ENCODE results near the gene FKRP. TPM values are rescaled to one million over a fixed set of nuclear protein-coding genes. Genes with fewer than 3 reads are reported as not detected.
"Not testable (repeated sequence)": the region's sequence is repeated elsewhere in the genome, so short reads cannot be mapped to it uniquely, and the experiment has no call there.

Gene FKRP
- total RNA-seq, 1 donor = 12.4 TPM

GRCh38 chr19:46776927-46777911 lies 31.4 kb downstream of the FKRP start:
- peaks cover 15% of the 10 kb centered on the region for H3K4me1 ChIP-seq (ENCODE audit: insufficient read depth, low read length)

GRCh38 chr19:46777956-46778645 lies 32.2 kb downstream of the FKRP start:
- H3K9me3 ChIP-seq (ENCODE audit: low read depth, low read length); H3K27me3 ChIP-seq (ENCODE audit: insufficient read depth, low read length); H3K4me3 ChIP-seq (ENCODE audit: low read length): not testable (repeated sequence)
- H3K4me1 ChIP-seq (ENCODE audit: insufficient read depth, low read length) = peaks cover 15% of the 10 kb centered on the region

More at GRCh38 chr19:46776927-46777911, 31.4 kb downstream of the FKRP start:
- H3K27me3 ChIP-seq (ENCODE audit: insufficient read depth, low read length) = no peaks in the 10 kb centered on the region
- H3K9me3 ChIP-seq (ENCODE audit: low read depth, low read length) = no peaks in the 10 kb centered on the region
- H3K4me3 ChIP-seq (ENCODE audit: low read length) = no peak overlapping the region

GRCh38 chr19:46782355-46783019 lies 36.6 kb downstream of the FKRP start:
- Histone ChIP-seq H3K4me1 (ENCODE audit: insufficient read depth, low read length) (peaks cover 50% of the 10 kb centered on the region), H3K9me3 (ENCODE audit: low read depth, low read length) (no peaks in the 10 kb centered on the region), H3K27me3 (ENCODE audit: insufficient read depth, low read length) (no peaks in the 10 kb centered on the region), H3K4me3 (ENCODE audit: low read length) (no peak overlapping the region)

DNA sequence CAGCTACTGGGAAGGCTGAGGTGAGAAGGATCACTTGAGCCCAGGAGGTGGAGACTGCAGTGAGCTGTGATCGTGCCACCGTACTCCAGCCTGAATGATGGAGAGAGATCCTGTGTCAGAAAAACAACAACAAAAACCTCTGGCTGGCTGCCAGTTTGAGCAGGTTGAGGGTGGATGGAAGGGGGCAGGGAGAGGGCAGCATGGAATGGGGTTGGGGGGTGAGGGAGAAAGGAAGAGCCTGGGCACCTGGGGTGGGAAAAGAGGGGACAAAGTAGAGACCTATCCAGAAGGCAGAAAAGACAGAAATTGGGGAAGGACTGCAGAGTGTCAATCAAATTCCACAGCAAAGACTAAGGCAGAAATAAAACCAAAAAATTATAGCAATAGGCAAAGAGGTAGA lies 37.8 kb downstream of the FKRP start:
- Histone ChIP-seq H3K4me3 (ENCODE audit: low read length) (no peak overlapping the region), H3K27me3 (ENCODE audit: insufficient read depth, low read length) (no peaks in the 10 kb centered on the region), H3K4me1 (ENCODE audit: insufficient read depth, low read length) (peaks cover 44% of the 10 kb centered on the region), H3K9me3 (ENCODE audit: low read depth, low read length) (no peaks in the 10 kb centered on the region)

DNA sequence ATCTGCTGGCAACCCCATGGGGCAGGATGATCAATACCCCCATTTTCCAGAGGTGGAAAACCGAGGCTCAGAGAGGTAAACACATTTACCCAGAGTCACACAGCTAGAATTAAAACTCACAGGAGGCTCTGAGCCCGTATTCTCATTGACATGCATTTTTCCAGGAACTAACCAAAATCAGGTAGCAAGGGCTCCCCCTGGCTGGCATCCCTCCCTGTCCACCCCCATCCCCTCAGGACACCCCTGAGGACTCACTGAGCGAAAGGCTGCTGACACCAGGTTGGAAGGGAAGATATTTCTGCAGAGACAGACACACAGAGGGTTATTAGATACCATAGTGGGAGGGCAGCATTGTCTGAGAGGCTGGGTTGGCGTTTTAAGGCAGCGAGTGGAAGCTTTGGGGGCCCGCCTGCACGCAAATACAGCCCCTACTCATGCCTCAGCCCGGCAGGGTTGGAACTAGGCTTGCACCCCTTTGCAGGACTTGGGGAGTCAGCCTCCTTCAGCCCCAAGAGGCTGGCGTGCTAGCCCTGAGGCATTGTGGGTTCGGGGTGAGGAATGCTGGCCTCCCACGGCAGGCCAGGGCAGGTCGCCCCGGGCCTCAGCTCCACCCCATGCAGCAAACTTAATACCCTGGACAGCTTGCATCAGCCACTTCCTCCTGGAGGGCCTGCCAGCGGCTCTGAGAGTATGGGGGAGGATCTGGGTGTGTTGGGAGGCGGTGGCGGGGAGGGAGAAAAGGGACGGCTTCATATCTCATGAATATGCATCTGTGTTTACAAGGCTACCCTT lies 38.6 kb downstream of the FKRP start:
- Histone ChIP-seq H3K4me3 (ENCODE audit: low read length) (no peak overlapping the region), H3K9me3 (ENCODE audit: low read depth, low read length) (no peaks in the 10 kb centered on the region), H3K4me1 (ENCODE audit: insufficient read depth, low read length) (peaks cover 42% of the 10 kb centered on the region)

DNA sequence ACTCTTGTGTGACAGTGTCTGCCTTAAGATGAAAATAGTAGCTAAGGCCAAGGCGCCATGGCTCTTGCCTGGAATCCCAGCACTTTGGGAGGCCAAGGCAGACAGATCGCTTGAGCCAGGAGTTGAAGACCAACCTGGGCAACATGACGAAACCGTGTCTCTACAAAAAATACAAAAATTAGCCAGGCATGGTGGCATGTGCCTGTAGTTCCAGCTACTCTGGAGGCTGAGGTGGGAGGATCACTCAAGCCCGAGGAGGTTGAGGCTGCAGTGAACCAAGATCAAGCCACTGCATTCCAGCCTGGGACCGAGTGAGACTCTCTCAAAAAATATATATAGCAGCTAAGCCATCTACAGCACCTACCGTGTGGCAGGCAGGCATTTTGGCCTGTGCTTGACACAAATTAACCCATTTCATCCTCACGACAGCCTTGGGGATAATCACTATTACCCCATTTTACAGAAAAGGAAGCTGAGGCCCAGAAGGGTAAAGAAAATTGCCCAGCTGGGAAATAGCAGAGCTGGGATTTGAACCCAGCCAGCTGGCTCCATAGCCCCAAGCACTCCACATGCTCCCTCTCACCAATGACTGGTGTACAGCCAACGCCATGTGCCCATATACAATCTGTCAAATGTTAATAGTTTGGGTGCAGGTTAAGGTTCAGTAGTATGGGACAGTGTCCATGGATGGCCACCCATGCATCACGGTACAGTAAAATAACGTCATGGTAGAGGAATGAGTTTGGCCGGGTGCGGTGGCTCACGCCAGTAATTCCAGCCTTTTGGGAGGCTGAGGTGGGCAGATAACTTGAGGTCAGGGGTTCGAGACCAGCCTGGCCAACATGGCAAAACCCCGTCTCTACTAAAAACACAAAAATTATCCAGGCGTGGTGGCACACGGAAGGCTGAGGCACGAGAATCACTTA lies 39.5 kb downstream of the FKRP start:
- Histone ChIP-seq H3K9me3 (ENCODE audit: low read depth, low read length) (no peaks in the 10 kb centered on the region), H3K27me3 (ENCODE audit: insufficient read depth, low read length) (no peaks in the 10 kb centered on the region), H3K4me1 (ENCODE audit: insufficient read depth, low read length) (peaks cover 42% of the 10 kb centered on the region), H3K4me3 (ENCODE audit: low read length) (no peak overlapping the region)

More for the DNA sequence above, 38.6 kb downstream of the FKRP start:
- H3K27me3 ChIP-seq (ENCODE audit: insufficient read depth, low read length) = no peaks in the 10 kb centered on the region

GRCh38 chr19:46785980-46786235 lies 40.1 kb downstream of the FKRP start:
- Histone ChIP-seq H3K27me3 (ENCODE audit: insufficient read depth, low read length) (no peaks in the 10 kb centered on the region), H3K4me1 (ENCODE audit: insufficient read depth, low read length) (peaks cover 42% of the 10 kb centered on the region), H3K9me3 (ENCODE audit: low read depth, low read length) (no peaks in the 10 kb centered on the region), H3K4me3 (ENCODE audit: low read length) (peak overlapping the region; percentile 78)

DNA sequence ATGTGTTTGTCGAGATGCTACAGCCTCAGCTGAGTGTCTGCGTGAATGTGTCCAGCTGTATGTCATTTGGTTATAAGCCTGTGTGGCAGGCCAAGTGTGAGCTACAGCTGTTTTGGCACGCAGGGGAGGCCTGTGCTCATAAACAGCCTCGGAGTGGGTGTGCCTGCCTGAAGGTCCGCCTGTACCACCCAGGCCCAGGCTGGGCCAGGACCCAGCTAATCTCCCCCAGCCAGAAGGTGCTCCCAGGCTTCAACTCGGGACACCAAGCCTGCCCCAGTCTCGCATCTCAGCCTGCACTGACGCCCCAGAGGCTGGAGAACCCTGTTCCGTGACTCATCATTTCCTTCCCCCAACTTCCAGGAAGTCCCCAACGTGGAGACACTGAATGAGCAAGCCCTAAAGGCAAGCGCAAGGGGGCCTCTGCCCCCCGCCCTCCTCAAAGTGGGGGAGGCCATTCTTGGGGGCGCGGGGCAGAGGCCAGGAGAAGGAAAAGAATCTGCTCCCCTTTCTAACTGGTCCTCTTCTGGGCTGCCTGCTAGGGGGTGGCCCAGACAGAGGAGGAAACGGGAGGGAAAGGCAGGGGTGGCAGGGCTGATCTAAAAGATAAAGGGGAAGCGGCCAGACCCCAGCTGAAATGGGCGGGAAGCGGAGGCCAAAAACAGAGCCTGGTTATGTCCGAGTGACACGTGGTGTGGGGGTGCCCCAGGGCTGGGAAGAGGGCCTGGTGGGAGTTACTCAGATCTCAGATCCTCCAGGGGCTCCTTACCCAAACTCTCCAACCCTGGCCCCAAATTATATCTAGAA lies 40.6 kb downstream of the FKRP start:
- peak overlapping the region; percentile 78 for H3K4me3 ChIP-seq (ENCODE audit: low read length)
- H3K9me3 ChIP-seq (ENCODE audit: low read depth, low read length) = no peaks in the 10 kb centered on the region
- no peaks in the 10 kb centered on the region for H3K27me3 ChIP-seq (ENCODE audit: insufficient read depth, low read length)
- H3K4me1 ChIP-seq (ENCODE audit: insufficient read depth, low read length) = peaks cover 42% of the 10 kb centered on the region

GRCh38 chr19:46787040-46787330 lies 41.1 kb downstream of the FKRP start:
- H3K9me3 ChIP-seq (ENCODE audit: low read depth, low read length) = no peaks in the 10 kb centered on the region
- H3K4me3 ChIP-seq (ENCODE audit: low read length) = peak overlapping the region; percentile 78
- H3K27me3 ChIP-seq (ENCODE audit: insufficient read depth, low read length) = no peaks in the 10 kb centered on the region
- peaks cover 47% of the 10 kb centered on the region for H3K4me1 ChIP-seq (ENCODE audit: insufficient read depth, low read length)

DNA sequence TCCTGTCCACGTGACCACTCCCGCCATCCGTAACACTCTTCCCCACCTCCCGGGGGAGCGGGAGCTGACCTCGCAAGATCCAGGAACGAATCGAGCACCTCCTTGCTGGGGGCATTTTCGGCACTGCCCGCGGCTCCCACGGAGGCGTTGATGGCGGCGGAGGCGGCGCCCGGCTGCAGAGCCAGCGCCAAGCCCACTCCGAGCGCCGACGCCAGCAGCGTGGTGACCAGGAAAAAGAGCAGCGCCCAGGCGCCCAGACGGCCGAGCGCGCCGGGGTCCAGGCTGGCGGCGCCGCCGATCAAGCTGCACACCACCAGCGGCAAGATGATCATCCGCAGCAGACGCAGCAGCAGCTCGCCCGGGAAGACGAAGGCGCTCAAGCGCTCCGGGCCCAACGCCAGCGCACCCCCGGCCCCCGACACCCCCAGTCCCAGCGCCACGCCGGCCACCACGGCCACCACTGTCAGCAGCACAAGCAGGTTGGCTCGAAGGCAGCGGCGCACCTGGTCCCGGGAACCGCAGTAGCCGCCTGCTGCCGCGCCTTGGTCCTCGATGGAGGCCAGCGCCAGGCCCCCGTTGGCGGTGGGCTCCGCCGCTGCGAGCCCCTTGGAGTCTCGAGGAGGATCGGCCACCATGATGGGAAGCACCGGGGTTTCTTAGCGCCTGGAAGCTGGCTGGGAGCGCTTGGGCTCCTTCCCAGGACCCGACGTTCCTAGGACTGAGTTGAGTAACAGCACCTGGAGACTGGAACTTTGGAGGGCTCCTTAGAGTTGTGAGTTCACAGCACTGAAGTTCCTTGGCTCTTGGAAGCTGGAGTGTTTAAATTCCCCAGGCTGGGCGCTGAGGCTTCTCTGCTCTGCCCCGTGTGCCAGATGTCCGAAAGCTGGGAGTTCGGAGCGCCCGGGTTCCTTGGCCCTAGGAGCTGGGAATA lies 41.7 kb downstream of the FKRP start:
- peak overlapping the region; percentile 78 for H3K4me3 ChIP-seq (ENCODE audit: low read length)
- H3K4me1 ChIP-seq (ENCODE audit: insufficient read depth, low read length) = peaks cover 53% of the 10 kb centered on the region
- H3K27me3 ChIP-seq (ENCODE audit: insufficient read depth, low read length) = no peaks in the 10 kb centered on the region
- no peaks in the 10 kb centered on the region for H3K9me3 ChIP-seq (ENCODE audit: low read depth, low read length)

DNA sequence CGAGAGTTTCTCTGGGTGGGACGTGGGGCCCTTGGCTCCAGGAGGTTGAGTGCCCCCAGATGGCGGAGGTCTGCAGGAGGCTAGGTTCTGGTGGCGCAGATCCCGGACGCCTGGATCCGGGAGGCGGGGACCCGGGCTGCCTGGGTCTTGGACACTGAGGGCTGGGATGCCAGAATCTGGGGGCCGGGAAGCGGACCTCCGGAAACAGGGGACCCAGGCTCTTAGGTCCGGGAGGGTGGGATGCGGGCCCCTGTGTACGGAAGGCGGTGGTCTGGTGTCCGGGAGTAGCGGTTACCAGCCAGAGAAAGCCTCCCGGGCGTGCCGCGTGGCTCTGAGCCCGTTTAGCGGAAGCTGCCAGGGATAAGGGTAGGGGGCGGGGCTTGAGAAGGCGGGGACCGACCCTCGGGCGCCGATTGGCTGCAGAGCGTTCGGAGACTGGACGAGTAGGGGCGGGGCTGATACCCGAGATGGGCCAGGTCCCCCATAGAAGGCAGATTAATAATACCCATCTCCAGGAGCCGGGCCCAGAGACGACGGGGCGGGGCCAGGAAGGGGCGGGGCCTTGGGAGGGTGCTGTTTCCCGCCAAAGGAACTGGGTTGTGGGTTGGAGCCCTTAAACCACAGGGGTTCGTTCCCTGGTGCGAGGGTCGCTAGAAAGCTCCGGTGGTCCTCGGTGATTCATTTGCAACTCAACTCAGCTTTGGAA lies 42.6 kb downstream of the FKRP start, which contains the start of gene SLC1A5:
Gene SLC1A5 (minus strand): TSS at position 333 of the 706 bp plus-strand sequence. CDS start 629 bp downstream, outside the sequence.
- H3K4me3 ChIP-seq (ENCODE audit: low read length) = peak within 1 kb of the TSS; percentile 78
- peaks cover 53% of the 10 kb centered on the region for H3K4me1 ChIP-seq (ENCODE audit: insufficient read depth, low read length)
- H3K27me3 ChIP-seq (ENCODE audit: insufficient read depth, low read length) = no peaks in the 10 kb centered on the region
- H3K9me3 ChIP-seq (ENCODE audit: low read depth, low read length) = no peaks in the 10 kb centered on the region

DNA sequence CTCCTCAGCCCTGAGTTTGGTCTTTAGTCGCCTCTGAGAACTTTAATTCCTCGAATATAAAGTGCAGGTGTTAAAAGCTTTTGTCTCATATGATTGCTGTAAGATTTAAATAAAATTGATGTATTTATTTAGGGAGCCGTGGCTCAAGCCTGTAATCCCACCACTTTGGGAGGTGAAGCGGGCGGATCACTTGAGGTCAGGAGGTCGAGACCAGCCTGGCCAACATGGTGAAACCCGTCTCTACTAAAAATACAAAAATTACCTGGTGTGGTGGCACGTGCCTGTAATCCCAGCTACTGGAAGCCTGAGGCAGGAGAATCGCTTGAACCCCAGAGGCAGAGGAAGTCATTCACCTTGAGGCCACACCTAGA lies 43.1 kb downstream of the FKRP start:
- Histone ChIP-seq H3K4me1 (ENCODE audit: insufficient read depth, low read length) (peaks cover 50% of the 10 kb centered on the region), H3K4me3 (ENCODE audit: low read length) (no peak overlapping the region), H3K9me3 (ENCODE audit: low read depth, low read length) (no peaks in the 10 kb centered on the region), H3K27me3 (ENCODE audit: insufficient read depth, low read length) (no peaks in the 10 kb centered on the region)

Measured in mononuclear cell (primary cell).